ENCODE measurements around the gene PARVG. TPM values are rescaled to one million over a fixed set of nuclear protein-coding genes. Genes with fewer than 3 reads are reported as not detected.
"Not testable (repeated sequence)": the region's sequence is repeated elsewhere in the genome, so short reads cannot be mapped to it uniquely, and the experiment has no call there.

PARVG gene
- total RNA-seq, 1 donor from 2014 or later = 3.1 TPM

DNA sequence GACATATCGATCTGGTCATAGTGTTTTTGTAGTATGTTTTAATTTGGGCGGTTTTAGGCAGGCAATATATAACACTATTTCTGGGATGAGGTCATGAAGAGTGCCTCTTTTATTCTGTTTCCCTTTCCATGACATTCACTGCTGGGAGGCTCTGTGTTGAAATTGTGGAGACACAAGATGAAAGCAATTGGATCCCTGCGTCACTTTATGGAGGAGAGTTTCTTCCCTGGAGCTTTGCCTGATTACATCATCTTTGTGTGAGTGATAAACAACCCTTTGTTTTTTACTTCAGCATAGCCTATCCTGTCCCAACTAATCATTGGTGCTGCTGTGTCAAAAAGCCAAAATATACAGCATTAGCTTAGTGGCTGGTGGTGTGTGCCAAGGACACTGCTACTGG lies 48.6 kb downstream of the PARVG start:
- Histone ChIP-seq H3K9me3 (ENCODE audit: control insufficient read depth in 3 of 3, low read length in 3 of 3) (peaks cover 2 to 6% (median 4%) of the 10 kb centered on the region in 3 donors), H3K36me3 (ENCODE audit: control insufficient read depth in 3 of 3, insufficient read depth in 3 of 3, low read length in 3 of 3) (no peaks in the 10 kb centered on the region), H3K4me1 (ENCODE audit: control insufficient read depth in 3 of 3, insufficient read depth in 3 of 3, low read length in 3 of 3) (no peaks in the 10 kb centered on the region), H3K4me3 (ENCODE audit: low read length in 3 of 3) (no peak overlapping the region), H3K9ac (ENCODE audit: low read depth in 1 of 3, low read length in 3 of 3) (no peak overlapping the region), H3K27ac (ENCODE audit: low read depth, low read length) (no peak overlapping the region), H3K27me3 (ENCODE audit: control insufficient read depth in 3 of 3, insufficient read depth in 3 of 3, low read length in 3 of 3) (peaks cover 8 to 11% (median 9%) of the 10 kb centered on the region in 3 donors)

DNA sequence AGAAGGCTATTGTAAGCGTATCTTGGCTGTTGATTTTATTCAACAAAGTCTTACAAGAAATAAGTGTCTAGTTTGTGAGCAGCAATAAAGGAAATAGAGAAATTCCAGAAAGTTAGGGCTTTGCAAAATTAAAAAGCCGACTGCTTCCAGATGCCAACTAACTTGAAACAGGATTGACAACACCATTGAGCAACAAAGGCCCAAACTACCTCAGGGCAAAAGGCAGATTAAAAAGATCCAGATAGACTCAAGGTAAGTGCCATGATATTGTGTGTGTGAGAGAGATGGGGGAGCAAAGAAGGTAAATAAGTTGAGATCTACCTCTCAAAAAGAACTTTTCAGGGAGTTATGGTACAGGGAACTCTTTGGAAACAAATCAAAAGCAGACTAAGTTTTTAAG lies 49.1 kb downstream of the PARVG start:
- H3K9me3 ChIP-seq (ENCODE audit: control insufficient read depth in 3 of 3, low read length in 3 of 3) = peaks cover 2 to 6% (median 4%) of the 10 kb centered on the region in 3 donors
- H3K27ac ChIP-seq (ENCODE audit: low read depth, low read length) = no peak overlapping the region
- H3K9ac ChIP-seq (ENCODE audit: low read depth in 1 of 3, low read length in 3 of 3) = no peak overlapping the region
- H3K27me3 ChIP-seq (ENCODE audit: control insufficient read depth in 3 of 3, insufficient read depth in 3 of 3, low read length in 3 of 3) = peaks cover 8 to 11% (median 9%) of the 10 kb centered on the region in 3 donors
- H3K4me3 ChIP-seq (ENCODE audit: low read length in 3 of 3) = no peak overlapping the region
- H3K4me1 ChIP-seq (ENCODE audit: control insufficient read depth in 3 of 3, insufficient read depth in 3 of 3, low read length in 3 of 3) = no peaks in the 10 kb centered on the region
- no peaks in the 10 kb centered on the region for H3K36me3 ChIP-seq (ENCODE audit: control insufficient read depth in 3 of 3, insufficient read depth in 3 of 3, low read length in 3 of 3)

DNA sequence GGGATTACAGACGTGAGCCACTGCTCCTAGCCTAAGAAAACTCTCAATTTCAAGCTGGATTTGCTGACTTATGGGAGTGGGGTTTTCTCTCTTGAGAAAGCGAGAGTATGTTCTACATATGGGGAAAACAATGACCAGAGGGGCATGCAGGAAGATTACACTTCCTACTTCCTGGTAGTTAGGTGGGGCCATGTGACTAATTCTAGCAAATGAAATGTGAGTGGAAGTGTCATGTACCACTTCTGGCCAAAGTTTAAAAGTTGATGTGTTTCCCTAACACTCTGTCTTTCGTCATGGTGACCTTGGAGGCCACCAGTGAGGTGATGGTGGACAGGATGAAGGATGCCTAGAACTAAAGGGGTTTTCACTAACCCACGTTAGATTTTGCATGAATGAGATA lies 50.5 kb downstream of the PARVG start:
- no peak overlapping the region for H3K9ac ChIP-seq (ENCODE audit: low read depth in 1 of 3, low read length in 3 of 3)
- no peaks in the 10 kb centered on the region for H3K4me1 ChIP-seq (ENCODE audit: control insufficient read depth in 3 of 3, insufficient read depth in 3 of 3, low read length in 3 of 3)
- peaks cover 2 to 6% (median 4%) of the 10 kb centered on the region in 3 donors for H3K9me3 ChIP-seq (ENCODE audit: control insufficient read depth in 3 of 3, low read length in 3 of 3)
- H3K27ac ChIP-seq (ENCODE audit: low read depth, low read length) = no peak overlapping the region
- peaks cover 0 to under 1% (median 0%) of the 10 kb centered on the region in 3 donors for H3K27me3 ChIP-seq (ENCODE audit: control insufficient read depth in 3 of 3, insufficient read depth in 3 of 3, low read length in 3 of 3)
- H3K36me3 ChIP-seq (ENCODE audit: control insufficient read depth in 3 of 3, insufficient read depth in 3 of 3, low read length in 3 of 3) = no peaks in the 10 kb centered on the region
- H3K4me3 ChIP-seq (ENCODE audit: low read length in 3 of 3) = no peak overlapping the region

DNA sequence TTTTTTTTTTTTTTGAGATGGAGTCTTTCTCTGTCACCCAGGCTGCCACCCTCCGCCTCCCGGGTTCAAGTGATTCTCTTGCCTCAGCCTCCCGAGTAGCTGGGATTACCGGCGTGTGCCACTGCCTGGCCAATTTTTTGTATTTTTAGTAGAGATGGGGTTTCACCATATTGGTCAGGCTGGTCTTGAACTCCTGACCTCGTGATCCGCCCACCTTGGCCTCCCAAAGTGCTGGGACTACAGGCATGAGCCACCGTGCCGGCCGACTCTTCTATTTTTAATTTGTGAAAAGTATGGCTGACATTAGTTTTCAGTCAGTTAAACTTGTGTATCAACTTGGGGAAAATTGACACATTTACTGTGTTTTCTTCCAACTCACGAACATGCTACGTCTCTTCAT lies 53.6 kb downstream of the PARVG start:
- not testable (repeated sequence) for H3K27me3 ChIP-seq (ENCODE audit: control insufficient read depth in 3 of 3, insufficient read depth in 3 of 3, low read length in 3 of 3); H3K9ac ChIP-seq (ENCODE audit: low read depth in 1 of 3, low read length in 3 of 3); H3K4me3 ChIP-seq (ENCODE audit: low read length in 3 of 3); H3K9me3 ChIP-seq (ENCODE audit: control insufficient read depth in 3 of 3, low read length in 3 of 3); H3K4me1 ChIP-seq (ENCODE audit: control insufficient read depth in 3 of 3, insufficient read depth in 3 of 3, low read length in 3 of 3); H3K36me3 ChIP-seq (ENCODE audit: control insufficient read depth in 3 of 3, insufficient read depth in 3 of 3, low read length in 3 of 3); H3K27ac ChIP-seq (ENCODE audit: low read depth, low read length)

DNA sequence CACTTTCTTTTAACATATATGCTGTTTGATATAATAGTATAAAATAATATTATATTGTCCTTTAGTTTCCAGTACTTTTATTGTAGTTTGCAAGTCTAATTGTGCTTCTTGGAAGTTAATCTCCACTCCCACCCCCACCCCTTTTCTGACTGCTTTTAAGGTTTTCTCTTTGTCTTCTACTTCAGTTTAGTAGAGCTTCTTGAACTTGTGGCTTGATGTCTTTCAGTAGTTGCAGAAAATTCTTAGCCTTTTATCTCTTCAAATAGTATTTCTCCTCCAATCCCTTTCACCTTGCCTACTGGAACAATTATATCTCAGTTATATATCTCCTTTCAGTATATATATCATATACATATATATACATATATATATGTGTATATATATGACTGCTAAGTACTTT lies 56.6 kb downstream of the PARVG start:
- H3K36me3 ChIP-seq (ENCODE audit: control insufficient read depth in 3 of 3, insufficient read depth in 3 of 3, low read length in 3 of 3) = no peaks in the 10 kb centered on the region
- no peaks in the 10 kb centered on the region for H3K27me3 ChIP-seq (ENCODE audit: control insufficient read depth in 3 of 3, insufficient read depth in 3 of 3, low read length in 3 of 3)
- H3K4me3 ChIP-seq (ENCODE audit: low read length in 3 of 3) = no peak overlapping the region
- H3K9me3 ChIP-seq (ENCODE audit: control insufficient read depth in 3 of 3, low read length in 3 of 3) = no peaks in the 10 kb centered on the region
- H3K27ac ChIP-seq (ENCODE audit: low read depth, low read length) = no peak overlapping the region
- no peak overlapping the region for H3K9ac ChIP-seq (ENCODE audit: low read depth in 1 of 3, low read length in 3 of 3)
- no peaks in the 10 kb centered on the region for H3K4me1 ChIP-seq (ENCODE audit: control insufficient read depth in 3 of 3, insufficient read depth in 3 of 3, low read length in 3 of 3)

DNA sequence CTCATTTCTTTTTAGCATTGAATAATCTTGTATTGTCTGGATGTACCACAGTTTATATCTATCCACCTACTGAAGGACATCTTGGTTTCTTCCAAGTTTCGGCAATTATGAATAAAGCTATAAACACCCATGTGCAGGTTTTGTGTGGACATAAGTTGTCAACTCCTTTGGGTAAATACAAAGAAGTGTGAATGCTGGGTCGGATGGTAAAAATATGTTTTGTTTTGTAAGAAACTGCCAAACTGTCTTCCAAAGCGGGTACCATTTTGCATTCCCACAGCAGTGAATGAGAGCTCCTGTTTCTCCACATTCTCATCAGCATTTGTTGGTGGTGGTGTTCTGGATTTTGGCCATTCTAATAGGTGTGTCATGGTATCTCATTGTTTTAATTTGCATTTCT lies 60.4 kb downstream of the PARVG start:
- not testable (repeated sequence) for H3K4me3 ChIP-seq (ENCODE audit: low read length in 3 of 3); H3K4me1 ChIP-seq (ENCODE audit: control insufficient read depth in 3 of 3, insufficient read depth in 3 of 3, low read length in 3 of 3); H3K9me3 ChIP-seq (ENCODE audit: control insufficient read depth in 3 of 3, low read length in 3 of 3); H3K36me3 ChIP-seq (ENCODE audit: control insufficient read depth in 3 of 3, insufficient read depth in 3 of 3, low read length in 3 of 3); H3K27ac ChIP-seq (ENCODE audit: low read depth, low read length); H3K9ac ChIP-seq (ENCODE audit: low read depth in 1 of 3, low read length in 3 of 3)
- peaks cover 23 to 31% (median 26%) of the 10 kb centered on the region in 3 donors for H3K27me3 ChIP-seq (ENCODE audit: control insufficient read depth in 3 of 3, insufficient read depth in 3 of 3, low read length in 3 of 3)

DNA sequence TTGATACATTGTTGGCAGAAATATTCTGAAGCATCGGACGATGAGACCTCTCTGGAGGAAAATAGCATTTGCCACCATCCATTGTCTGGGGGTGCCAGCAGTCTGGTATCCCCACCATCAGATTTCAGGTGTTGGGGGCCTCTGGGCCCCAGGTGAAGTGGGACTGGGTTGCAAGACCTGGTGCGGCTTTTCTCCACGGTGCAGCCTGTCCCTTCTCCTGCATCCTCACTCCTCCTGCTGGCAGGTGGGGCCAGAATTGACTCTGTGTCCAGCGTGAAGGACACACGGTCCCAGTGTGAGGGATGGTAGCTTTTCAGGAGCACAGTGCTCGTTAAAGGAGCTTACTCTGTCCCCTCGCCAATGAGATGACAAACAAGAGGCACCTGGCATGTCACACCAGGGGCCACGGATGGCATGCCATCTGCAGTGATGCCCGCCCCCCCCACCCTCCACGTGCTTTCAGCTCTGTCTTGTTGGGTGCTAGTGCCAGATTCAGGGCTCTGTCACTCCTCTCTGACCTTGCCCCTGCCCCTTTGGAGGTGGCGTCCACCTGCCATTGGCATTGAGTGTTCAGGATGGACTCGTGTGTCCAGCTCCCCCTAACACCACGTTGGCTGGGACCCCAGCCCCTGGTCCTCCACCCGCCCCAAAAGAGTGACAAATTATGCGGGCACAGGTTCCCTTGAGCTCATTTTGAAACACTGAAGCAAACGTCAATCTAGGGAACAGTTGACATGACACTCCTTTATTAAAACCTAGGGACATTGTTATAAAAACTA lies 62.4 kb downstream of the PARVG start:
- H3K36me3 ChIP-seq (ENCODE audit: control insufficient read depth in 3 of 3, insufficient read depth in 3 of 3, low read length in 3 of 3) = no peaks in the 10 kb centered on the region
- H3K4me1 ChIP-seq (ENCODE audit: control insufficient read depth in 3 of 3, insufficient read depth in 3 of 3, low read length in 3 of 3) = no peaks in the 10 kb centered on the region
- peaks cover 27 to 41% (median 34%) of the 10 kb centered on the region in 3 donors for H3K27me3 ChIP-seq (ENCODE audit: control insufficient read depth in 3 of 3, insufficient read depth in 3 of 3, low read length in 3 of 3)
- H3K9me3 ChIP-seq (ENCODE audit: control insufficient read depth in 3 of 3, low read length in 3 of 3) = no peaks in the 10 kb centered on the region
- H3K27ac ChIP-seq (ENCODE audit: low read depth, low read length) = no peak overlapping the region
- H3K9ac ChIP-seq (ENCODE audit: low read depth in 1 of 3, low read length in 3 of 3) = no peak overlapping the region
- no peak overlapping the region for H3K4me3 ChIP-seq (ENCODE audit: low read length in 3 of 3)

DNA sequence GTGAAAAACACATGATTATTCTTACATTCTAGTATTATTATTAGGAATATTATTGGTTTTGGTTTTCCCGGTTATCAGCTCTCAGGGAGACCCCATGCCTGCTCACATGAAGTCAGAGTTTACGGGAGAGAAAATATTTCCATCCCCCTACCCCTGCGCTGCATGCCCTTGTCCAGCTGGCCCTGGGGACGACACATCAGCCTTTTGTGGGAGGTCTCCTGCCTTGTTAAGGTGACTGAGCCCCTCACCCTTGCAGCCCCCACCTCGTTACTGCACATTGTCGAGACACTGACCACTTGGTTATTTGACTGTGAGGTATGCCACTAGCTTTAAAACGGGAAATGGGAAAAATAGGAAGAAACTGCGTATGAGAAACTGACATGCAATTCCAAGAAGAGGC lies 63.0 kb downstream of the PARVG start:
- Histone ChIP-seq H3K4me3 (ENCODE audit: low read length in 3 of 3) (no peak overlapping the region), H3K27ac (ENCODE audit: low read depth, low read length) (no peak overlapping the region), H3K4me1 (ENCODE audit: control insufficient read depth in 3 of 3, insufficient read depth in 3 of 3, low read length in 3 of 3) (no peaks in the 10 kb centered on the region), H3K27me3 (ENCODE audit: control insufficient read depth in 3 of 3, insufficient read depth in 3 of 3, low read length in 3 of 3) (peaks cover 27 to 41% (median 39%) of the 10 kb centered on the region in 3 donors), H3K9me3 (ENCODE audit: control insufficient read depth in 3 of 3, low read length in 3 of 3) (no peaks in the 10 kb centered on the region), H3K36me3 (ENCODE audit: control insufficient read depth in 3 of 3, insufficient read depth in 3 of 3, low read length in 3 of 3) (no peaks in the 10 kb centered on the region), H3K9ac (ENCODE audit: low read depth in 1 of 3, low read length in 3 of 3) (no peak overlapping the region)

DNA sequence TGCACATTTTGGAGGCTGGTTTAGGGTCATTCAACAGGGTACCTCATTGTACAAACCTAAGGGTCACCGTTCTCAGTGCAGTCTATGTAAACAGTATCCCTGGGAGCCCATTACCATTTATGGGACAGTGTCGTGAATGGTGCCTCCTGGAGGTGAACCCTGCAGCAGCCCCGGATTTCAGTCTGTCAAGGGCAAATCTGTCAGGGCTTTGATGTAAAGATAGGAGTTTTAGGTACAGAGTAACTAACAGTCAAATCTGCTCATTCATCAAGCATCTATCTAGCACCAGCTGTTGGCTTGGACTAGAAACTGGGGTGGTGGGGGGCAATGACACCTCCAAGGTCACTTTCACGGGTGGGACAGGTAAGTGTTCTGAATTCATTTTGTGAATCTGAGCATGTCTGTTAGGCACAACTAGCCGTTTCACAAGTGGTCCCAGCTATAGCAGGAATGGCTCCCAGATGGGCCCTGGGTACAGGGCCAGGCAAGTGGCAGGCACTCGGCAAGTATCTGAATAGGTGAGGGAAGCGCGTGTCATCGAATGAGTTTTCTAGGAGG lies 63.6 kb downstream of the PARVG start:
- Histone ChIP-seq H3K36me3 (ENCODE audit: control insufficient read depth in 3 of 3, insufficient read depth in 3 of 3, low read length in 3 of 3) (no peaks in the 10 kb centered on the region), H3K9ac (ENCODE audit: low read depth in 1 of 3, low read length in 3 of 3) (no peak overlapping the region), H3K27me3 (ENCODE audit: control insufficient read depth in 3 of 3, insufficient read depth in 3 of 3, low read length in 3 of 3) (peaks cover 27 to 41% (median 39%) of the 10 kb centered on the region in 3 donors), H3K4me1 (ENCODE audit: control insufficient read depth in 3 of 3, insufficient read depth in 3 of 3, low read length in 3 of 3) (no peaks in the 10 kb centered on the region), H3K9me3 (ENCODE audit: control insufficient read depth in 3 of 3, low read length in 3 of 3) (no peaks in the 10 kb centered on the region), H3K4me3 (ENCODE audit: low read length in 3 of 3) (no peak overlapping the region), H3K27ac (ENCODE audit: low read depth, low read length) (no peak overlapping the region)

DNA sequence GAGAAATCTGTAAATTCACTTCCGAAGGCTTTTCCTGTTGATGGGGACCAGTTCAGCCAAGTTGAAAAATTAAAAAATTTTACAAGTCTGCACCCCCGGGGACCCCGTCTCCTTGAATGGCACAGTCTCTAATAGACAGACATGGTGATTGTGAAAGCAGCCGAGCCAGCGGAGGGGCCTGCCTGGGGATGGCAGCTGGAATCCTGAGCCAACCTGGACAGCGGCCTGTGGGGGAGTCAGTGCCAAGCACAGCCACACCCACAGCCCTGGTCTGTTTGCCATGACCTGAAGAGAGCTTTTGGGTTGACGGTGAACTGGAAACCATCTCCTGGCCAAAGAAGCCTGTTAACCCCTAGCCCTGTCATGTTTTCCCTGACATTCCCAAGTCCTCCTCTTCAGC lies 64.7 kb downstream of the PARVG start:
- H3K27ac ChIP-seq (ENCODE audit: low read depth, low read length) = no peak overlapping the region
- peaks cover 27 to 41% (median 39%) of the 10 kb centered on the region in 3 donors for H3K27me3 ChIP-seq (ENCODE audit: control insufficient read depth in 3 of 3, insufficient read depth in 3 of 3, low read length in 3 of 3)
- no peaks in the 10 kb centered on the region for H3K4me1 ChIP-seq (ENCODE audit: control insufficient read depth in 3 of 3, insufficient read depth in 3 of 3, low read length in 3 of 3)
- no peaks in the 10 kb centered on the region for H3K36me3 ChIP-seq (ENCODE audit: control insufficient read depth in 3 of 3, insufficient read depth in 3 of 3, low read length in 3 of 3)
- peaks cover 0 to 6% (median 0%) of the 10 kb centered on the region in 3 donors for H3K9me3 ChIP-seq (ENCODE audit: control insufficient read depth in 3 of 3, low read length in 3 of 3)
- no peak overlapping the region for H3K4me3 ChIP-seq (ENCODE audit: low read length in 3 of 3)
- H3K9ac ChIP-seq (ENCODE audit: low read depth in 1 of 3, low read length in 3 of 3) = no peak overlapping the region
